GM23338 (cell line): ENCODE measurements around the gene WSCD2.

Experiments
- CTCF ChIP-seq, 2 experiments: fragments of 200-600 bp in 1 of 2; sonication (generic) in 1 of 2; conservative IDR thresholded peaks; 2 replicates each; pipeline versions ENCODE4 v1.5.1 to v1.6.1; 2016 to 2017; ENCODE audit warnings: antibody characterized with exemption in 2 of 2, low read depth in 2 of 2, mild to moderate bottlenecking in 2 of 2, moderate library complexity in 1 of 2
- EZH2 ChIP-seq: fragments of 200-600 bp; sonication (generic); IDR thresholded peaks from one replicate; pipeline ENCODE4 v1.8.0; 2017; ENCODE audit warnings: antibody characterized with exemption, mild to moderate bottlenecking, low read depth; ENCODE audit not compliant: unreplicated experiment
- EZH2phosphoT487 ChIP-seq: fragments of 200-600 bp; sonication (generic); IDR thresholded peaks from one replicate; pipeline ENCODE4 v1.8.1; 2018; ENCODE audit warnings: antibody characterized with exemption; ENCODE audit not compliant: unreplicated experiment
- NANOG ChIP-seq: IDR thresholded peaks from 2 replicates; pipeline ENCODE4 v1.6.1; 2016; ENCODE audit warnings: antibody characterized with exemption, borderline replicate concordance
- POLR2AphosphoS5 ChIP-seq: IDR thresholded peaks from 2 replicates; pipeline ENCODE4 v1.6.1; 2016; ENCODE audit warnings: antibody characterized with exemption, low read depth
- ZNF114 ChIP-seq: fragments of 250-450 bp; sonication (Bioruptor Pico); IDR thresholded peaks from 2 replicates; pipeline ENCODE4 v1.5.0; 2020; ENCODE audit warnings: mild to moderate bottlenecking, moderate library complexity
- TF ChIP-seq, protein P1 (sequence below): IDR thresholded peaks from one replicate; pipeline ENCODE4 v1.6.1; 2018; ENCODE audit warnings: antibody characterized with exemption; ENCODE audit not compliant: unreplicated experiment

- no peak for TF ChIP-seq CTCF (conservative IDR thresholded peaks at IDR 0.05; ENCODE audit: low read depth in 2 of 2)
- TF ChIP-seq EZH2: no peak
- TF ChIP-seq EZH2phosphoT487: no peak
- no peak for TF ChIP-seq ZNF114
- TF ChIP-seq NANOG: no peak
- TF ChIP-seq, protein P1, sequence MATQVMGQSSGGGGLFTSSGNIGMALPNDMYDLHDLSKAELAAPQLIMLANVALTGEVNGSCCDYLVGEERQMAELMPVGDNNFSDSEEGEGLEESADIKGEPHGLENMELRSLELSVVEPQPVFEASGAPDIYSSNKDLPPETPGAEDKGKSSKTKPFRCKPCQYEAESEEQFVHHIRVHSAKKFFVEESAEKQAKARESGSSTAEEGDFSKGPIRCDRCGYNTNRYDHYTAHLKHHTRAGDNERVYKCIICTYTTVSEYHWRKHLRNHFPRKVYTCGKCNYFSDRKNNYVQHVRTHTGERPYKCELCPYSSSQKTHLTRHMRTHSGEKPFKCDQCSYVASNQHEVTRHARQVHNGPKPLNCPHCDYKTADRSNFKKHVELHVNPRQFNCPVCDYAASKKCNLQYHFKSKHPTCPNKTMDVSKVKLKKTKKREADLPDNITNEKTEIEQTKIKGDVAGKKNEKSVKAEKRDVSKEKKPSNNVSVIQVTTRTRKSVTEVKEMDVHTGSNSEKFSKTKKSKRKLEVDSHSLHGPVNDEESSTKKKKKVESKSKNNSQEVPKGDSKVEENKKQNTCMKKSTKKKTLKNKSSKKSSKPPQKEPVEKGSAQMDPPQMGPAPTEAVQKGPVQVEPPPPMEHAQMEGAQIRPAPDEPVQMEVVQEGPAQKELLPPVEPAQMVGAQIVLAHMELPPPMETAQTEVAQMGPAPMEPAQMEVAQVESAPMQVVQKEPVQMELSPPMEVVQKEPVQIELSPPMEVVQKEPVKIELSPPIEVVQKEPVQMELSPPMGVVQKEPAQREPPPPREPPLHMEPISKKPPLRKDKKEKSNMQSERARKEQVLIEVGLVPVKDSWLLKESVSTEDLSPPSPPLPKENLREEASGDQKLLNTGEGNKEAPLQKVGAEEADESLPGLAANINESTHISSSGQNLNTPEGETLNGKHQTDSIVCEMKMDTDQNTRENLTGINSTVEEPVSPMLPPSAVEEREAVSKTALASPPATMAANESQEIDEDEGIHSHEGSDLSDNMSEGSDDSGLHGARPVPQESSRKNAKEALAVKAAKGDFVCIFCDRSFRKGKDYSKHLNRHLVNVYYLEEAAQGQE: no peak
- no peak for TF ChIP-seq POLR2AphosphoS5
These were observed 22.5 kb upstream of the WSCD2 start for GRCh38 chr12:108106599-108106998.
